NK-92 (cell line): Measurements from ENCODE around the gene ACVR1.

ENCODE experiments used
- DNase-seq: peaks from one replicate; lab custom pipeline; 2025; ENCODE audit not compliant: unreplicated experiment; lab: John Stamatoyannopoulos, UW

The ACVR1 gene

GRCh38 chr2:157876066-157876785, at the start of gene ACVR1:
Gene ACVR1 (minus strand): TSS chr2:157876330. CDS start chr2:157799493, 76,837 bp downstream.
- DNase-seq: no peak

GRCh38 chr2:157925071-157925470, 48.9 kb upstream of the ACVR1 start:
- no peak for DNase-seq

DNA sequence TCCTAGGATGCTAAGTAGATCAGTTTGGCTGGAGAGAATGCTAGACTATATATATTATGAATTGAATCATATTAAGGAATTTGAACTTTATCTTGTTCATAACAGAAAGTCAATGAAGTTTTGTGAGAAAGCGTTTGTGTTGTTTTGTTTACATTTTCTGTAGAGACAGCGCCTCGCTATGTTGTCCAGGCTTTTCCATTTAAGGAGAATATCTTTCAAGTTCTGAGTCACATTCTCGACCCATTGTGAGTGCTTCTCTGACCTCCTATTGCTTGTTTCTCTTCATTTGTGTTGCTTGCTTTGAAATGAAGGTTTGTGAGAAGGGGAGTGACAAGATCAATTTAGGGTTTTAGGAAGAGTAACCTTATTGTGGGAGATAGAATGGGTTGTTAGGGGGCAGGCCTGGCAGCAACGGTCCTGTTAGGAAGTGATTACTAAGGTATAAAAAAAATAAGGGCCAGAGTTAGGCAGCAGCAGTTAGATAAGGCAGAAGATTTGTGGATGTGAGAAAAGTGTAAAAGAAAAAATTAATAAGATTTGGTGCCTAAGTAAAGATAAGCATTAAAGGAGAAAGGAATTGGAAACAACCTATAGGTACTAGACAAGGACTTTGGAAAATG, 47.6 kb upstream of the ACVR1 start:
- DNase-seq: no peak

DNA sequence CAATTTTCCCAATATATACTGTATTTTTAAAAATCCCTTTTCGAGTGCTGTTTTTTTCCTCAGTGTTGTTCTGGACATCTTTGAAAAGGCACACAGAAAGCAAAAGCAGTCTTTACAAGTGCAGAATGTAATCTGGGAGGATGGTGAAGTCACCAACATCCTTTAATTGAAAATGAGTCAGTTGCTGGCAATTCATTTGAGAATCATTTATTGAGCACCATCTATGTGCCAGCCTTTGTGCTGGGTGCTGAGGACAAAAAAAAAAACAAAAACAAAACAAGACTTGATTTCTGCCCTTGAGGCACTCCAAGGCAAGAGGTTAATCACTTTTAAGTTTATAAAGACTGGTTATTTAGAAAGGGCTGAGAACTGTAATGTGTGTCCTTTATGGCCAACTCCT, 46.7 kb upstream of the ACVR1 start:
- no peak for DNase-seq

- DNase-seq: no peak
These were observed 46.2 kb upstream of the ACVR1 start for GRCh38 chr2:157922336-157922735.

DNA sequence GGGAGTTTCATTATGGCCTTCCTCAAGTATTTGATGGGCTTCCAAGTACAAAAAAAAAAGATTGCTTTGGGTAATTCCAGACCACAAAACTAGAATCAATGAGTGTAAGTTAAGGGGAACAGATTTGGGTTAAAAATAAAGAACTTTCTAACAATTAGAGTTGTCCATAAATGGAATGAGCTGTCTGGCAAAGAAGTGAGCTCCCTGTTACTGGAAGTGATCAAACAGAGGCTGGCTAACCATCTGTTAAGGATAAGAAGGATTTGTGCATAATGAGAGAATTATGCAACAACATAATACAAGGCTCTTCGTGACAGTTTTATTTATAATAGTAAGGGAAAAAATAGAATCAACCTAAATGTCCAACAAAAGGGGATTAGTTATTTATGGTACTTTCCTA, 44.6 kb upstream of the ACVR1 start:
- no peak for DNase-seq

DNA sequence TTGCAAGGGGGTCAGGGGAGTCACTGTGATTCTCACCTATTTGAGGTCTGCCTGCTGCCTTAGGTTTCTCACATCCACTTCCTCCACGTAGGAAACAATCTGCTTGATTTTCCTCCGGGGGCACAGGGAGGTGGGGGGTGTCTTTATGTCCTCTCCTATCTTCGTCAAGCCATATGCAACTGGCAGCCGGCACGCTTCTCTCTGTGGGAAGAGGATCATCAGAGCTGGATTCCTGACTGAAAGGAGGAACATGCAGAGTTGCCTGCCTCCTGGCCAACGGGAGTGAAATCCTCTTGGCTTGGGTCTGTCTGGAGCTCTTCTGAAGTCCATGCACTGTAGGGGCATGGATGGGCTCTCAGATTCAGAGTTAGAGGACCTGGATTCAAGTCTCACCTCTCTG, 43.1 kb upstream of the ACVR1 start:
- no peak for DNase-seq

- no peak for DNase-seq
These were observed 42.2 kb upstream of the ACVR1 start for GRCh38 chr2:157918319-157918718.

GRCh38 chr2:157911750-157912149, 35.6 kb upstream of the ACVR1 start:
- DNase-seq: no peak

GRCh38 chr2:157911246-157911645, 35.1 kb upstream of the ACVR1 start:
- no peak for DNase-seq

GRCh38 chr2:157905092-157905491, 29.0 kb upstream of the ACVR1 start:
- DNase-seq: no peak

- no peak for DNase-seq
These were observed 27.5 kb upstream of the ACVR1 start for GRCh38 chr2:157903626-157904025.

DNA sequence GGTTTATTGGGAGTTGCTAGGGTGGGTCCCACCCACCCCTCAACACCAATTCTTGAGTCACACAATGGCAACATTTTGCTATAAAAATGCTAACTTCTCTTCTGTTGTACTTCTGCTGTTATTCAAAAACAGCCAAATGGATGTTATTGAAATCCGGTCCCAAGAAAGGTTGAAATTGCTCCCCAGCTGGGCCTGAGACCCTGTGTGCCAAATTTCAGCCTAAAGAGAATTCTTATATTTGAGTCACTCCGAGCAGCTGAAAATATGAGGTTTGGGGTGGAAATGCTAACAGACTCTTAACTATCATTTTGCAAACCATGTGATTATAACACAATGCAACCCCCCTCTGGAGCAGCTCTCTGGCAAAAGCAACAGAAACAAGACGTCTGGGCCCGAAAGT, 27.0 kb upstream of the ACVR1 start:
- DNase-seq: no peak

- DNase-seq: no peak
These were observed 26.6 kb upstream of the ACVR1 start for GRCh38 chr2:157902692-157903091.

DNA sequence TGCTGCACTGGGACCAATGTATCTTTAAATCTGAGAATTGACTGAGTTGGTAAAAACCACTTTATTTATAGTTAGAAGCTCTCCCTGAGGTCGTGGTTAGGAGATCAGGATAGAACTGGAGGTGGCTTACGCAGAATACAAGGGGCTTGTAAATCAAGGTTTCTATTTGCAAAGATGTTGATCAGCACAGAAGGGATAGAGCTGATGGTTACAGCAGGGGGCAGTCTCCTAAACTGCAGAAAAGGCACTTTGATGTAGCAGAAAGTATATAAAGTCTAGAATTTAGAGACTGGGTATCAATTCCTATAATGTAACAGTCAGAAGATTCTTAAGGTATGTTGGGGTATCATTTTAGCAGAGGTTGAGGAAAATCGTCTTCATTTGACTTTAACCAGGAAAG, 25.2 kb upstream of the ACVR1 start:
- no peak for DNase-seq

GRCh38 chr2:157900684-157901083, 24.6 kb upstream of the ACVR1 start:
- no peak for DNase-seq

GRCh38 chr2:157900203-157900602, 24.1 kb upstream of the ACVR1 start:
- DNase-seq: no peak

DNA sequence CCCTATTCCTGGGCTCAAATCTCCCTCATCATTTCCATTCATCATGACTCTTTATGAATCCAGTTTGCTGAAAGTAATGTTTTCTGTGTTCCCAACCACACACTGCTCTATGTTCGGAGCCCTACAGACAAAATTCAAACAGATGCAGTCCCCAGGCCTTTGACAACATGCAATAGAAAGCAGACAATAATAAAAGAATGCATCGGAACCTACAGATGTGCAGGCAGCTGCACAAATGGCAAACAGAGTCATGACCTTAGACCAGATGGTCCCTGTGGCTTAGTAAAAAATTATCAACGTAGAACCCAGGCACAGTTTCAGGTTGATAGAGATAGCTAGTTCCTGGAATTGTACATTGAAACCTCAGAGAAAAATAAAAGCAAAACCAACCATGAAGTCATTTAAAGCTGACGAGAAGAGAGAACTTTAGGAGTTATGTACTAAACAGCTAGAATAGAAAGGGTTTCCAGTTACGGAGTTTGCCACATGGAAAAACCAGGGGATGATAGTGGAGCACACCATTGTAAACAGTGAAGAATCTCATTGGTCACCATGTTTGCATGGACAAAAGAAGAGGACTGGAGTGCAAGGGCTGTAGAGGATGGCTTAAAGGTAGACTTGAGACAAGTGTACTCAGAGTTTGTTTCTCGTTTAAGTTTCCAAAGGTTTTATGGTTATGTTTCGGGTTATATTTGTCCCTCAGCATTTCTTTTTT, 23.2 kb upstream of the ACVR1 start:
- no peak for DNase-seq

DNA sequence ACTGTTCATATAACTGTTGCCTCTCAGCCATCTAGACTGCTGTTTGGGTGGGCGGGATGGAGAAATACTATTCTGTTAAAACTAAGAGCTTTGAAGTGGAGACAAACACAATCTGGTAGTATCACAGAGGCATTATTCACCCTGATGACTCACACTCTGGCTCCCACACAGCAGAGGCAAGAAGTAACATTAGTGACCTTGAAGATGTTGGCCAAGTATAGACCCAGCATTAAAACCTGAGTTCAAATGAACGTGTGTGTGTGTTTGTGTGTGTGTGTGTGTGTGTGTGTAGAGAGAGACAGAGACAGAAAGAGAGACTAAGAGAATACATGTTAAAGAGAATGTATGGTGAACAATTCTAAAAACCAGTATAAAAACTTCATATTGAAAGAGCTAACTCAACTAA, 22.5 kb upstream of the ACVR1 start:
- DNase-seq: no peak

GRCh38 chr2:157897106-157897971, 21.2 kb upstream of the ACVR1 start:
- DNase-seq: no peak

DNA sequence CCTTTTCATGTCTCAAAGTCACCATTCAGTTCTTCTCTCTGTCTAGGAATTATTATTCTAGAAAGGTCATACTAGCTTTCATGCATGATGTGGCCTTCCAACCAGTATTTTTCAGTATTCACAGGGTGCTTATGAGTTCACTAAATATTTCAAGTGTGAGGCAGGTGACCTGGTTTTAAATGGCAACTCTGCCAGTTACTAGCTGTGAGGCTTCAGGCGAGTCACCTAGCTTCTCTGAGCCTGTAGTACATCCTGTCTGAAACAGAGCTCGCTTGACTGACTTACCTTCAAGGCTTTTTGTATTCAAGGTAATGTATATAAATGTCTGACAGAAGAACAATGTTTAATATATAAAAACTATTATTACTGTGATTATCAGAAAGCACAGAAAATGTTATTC, 19.4 kb upstream of the ACVR1 start:
- DNase-seq: no peak
